HT-29 (cell line): Measurements from ENCODE around the gene DDIAS. TPM values are rescaled to one million over a fixed set of nuclear protein-coding genes. Genes with fewer than 3 reads are reported as not detected.
"Not testable (repeated sequence)": the region's sequence is repeated elsewhere in the genome, so short reads cannot be mapped to it uniquely, and the experiment has no call there.

Source experiments
- DNase-seq: peaks from one replicate; pipeline ENCODE4 v3.0.0-alpha.2; 2015; ENCODE audit warnings: low spot score
- total RNA-seq: library from RNA; depleted of rRNA; stranded (reverse); fragments of >200 nt; shearing (Covaris generic); gene quantifications from 2 replicates; pipeline ENCODE4 v1.2.3, GENCODE V29; 2014; rRNA removed

Gene DDIAS
- total RNA-seq, 1 experiment from 2014 or later: 5.2 TPM

- DNase-seq: not testable (repeated sequence)
These were observed 69.1 kb downstream of the DDIAS start for GRCh38 chr11:82970507-82971083.

DNA sequence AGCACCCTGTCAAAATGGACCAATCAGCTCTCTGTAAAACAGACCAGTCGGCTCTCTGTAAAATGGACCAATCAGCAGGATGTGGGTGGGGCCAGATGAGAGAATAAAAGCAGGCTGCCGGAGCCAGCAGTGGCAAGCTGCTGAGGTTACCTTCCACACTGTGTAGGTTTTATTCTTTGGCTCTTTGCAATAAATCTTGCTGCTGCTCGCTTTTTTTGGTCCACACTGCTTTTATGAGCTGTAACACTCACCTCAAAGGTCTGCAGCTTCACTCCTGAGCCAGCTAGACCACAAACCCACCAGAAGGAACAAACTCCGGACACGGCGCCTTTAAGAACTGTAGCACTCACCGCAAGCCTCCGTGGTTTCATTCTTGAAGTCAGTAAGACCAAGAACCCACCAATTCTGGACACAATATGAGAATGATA is 70.0 kb downstream of the DDIAS start:
- DNase-seq: not testable (repeated sequence)

GRCh38 chr11:82972103-82972502 is 70.6 kb downstream of the DDIAS start:
- no peak for DNase-seq

- no peak for DNase-seq
These were observed 72.6 kb downstream of the DDIAS start for GRCh38 chr11:82974135-82974534.

- no peak for DNase-seq
These were observed 73.3 kb downstream of the DDIAS start for GRCh38 chr11:82974851-82975250.

DNA sequence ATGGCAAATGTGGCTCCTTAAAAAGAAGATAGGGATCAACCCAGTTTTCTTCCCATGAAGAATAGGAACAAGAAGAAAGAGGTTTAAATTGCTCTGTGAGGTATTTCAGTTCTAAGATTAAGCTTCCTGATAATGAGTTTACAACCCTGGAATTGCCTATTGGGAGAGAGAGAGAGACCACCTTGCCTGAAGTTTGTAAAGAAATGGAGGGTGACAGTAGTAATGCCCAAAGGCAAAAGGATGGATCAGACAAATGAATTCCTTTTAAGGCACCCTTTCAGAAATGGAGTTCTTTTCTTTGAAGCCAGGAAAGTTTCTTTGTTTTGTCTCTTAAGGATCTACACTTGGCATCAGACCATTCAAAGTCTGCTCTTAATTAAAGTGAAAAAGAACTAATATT is 74.3 kb downstream of the DDIAS start:
- DNase-seq: no peak

DNA sequence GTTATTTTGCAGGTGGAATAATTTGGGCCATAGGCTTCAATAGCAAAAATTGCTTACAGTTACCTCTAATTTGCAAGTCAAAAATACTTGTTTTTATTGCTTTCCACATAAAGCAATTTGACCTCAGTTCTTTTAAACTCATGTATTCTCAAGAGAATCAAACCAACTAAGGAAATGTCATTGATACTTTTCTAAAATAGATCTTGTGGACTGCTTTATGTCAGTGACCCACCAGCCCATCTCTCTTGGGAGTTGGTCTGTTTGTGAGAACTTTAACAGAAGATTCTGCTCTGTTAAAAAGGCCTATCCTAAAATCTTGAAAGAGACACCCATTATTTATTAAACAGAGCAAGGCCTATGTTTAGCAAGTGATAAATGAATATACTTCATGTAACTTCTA is 75.2 kb downstream of the DDIAS start:
- no peak for DNase-seq

GRCh38 chr11:82978422-82979099 is 77.0 kb downstream of the DDIAS start:
- no peak for DNase-seq

DNA sequence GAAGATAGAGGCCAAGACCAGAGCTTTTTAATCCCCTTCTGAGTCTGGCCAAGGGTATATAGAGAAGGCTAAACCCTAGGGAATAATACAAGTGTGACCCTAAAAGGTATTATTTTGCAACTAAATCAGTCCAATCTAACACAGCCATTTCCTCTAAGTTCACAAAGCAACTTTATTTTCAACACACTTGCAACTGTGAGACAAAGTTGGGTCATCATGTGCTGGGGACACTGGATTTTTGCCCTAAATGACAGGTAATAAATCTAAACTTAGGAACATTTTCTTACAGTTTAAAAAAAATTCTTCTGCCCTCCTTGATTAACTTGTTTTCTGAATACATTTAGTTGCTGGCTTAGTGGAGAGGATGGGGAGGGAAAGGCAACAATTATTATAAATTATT is 78.3 kb downstream of the DDIAS start:
- no peak for DNase-seq

GRCh38 chr11:82980292-82980691 is 78.8 kb downstream of the DDIAS start:
- DNase-seq: no peak

GRCh38 chr11:82980947-82981346 is 79.4 kb downstream of the DDIAS start:
- no peak for DNase-seq

DNA sequence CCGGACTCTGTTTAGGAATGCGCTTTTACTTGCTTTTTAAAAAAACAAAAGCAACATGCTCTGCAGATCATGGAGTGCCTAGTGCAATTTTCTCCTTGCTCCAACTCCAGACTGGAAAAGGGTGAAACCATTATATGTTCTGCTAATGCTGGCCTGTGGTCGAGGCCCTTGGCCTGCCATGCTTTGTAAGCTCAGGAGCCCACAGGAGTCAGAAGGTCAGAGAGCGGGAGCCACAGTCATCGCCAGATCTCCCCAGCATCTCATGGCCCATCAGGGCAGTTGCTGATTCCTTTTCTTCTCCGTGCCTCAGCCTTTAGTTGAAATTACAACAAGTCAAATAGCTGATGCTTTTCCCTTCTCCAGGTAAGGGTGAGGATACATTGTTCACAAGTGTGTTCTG is 80.3 kb downstream of the DDIAS start:
- no peak for DNase-seq

Other genes with a start within 250 kb of the DDIAS start
- not detected in 2 replicates for gene FAM181B, start 167.9 kb upstream of the DDIAS start, total RNA-seq
- gene PRCP, start 1.3 kb upstream of the DDIAS start, total RNA-seq: 4.4 and 7.0 TPM in 2 replicates
- 1.1 and 1.2 TPM in 2 replicates for gene RAB30, start 170.2 kb downstream of the DDIAS start, total RNA-seq